ENCODE measurements around the gene RPL36AL. TPM values are rescaled to one million over a fixed set of nuclear protein-coding genes. Genes with fewer than 3 reads are reported as not detected.

RPL36AL gene
- total and polyA plus RNA-seq, 10 of the 15 experiments (the other 5 are each of a cell fraction or from before 2014, with no cell fraction given) = 222 to 1,379 (median 545) TPM

DNA sequence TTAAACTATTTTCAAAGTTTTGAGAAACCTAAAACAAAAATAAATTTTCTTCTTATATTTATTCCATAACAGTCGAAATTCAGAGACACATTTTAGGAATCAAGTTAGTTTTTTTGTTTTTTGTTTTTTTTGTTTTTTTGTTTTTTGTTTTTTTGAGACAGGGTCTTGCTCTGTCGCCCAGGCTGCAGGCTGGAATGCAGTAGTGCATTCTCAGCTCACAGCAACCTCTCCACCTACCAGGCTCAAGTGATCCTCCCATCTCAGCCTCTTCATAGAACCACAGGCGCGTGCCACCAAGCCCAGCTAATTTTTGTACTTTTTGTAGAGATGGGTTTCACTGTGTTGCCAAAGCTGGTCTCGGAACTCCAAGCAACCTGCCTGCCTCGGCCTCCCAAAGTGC is 33.1 kb upstream of the RPL36AL start:
- SMC1A ChIA-PET (ENCODE audit: uncharacterized antibody, unreplicated experiment) = no interaction called here
- POLR2A ChIA-PET = no interaction called here
- no peaks in the 10 kb centered on the region for H4K20me1 ChIP-seq (ENCODE audit: control insufficient read depth, insufficient read depth)
- no peak overlapping the region for H3K4me3 ChIP-seq
- CTCF ChIA-PET = no interaction called here
- H3K36me3 ChIP-seq (ENCODE audit: control insufficient read depth in 2 of 2, insufficient read depth in 2 of 2, low read length in 1 of 2) = peaks cover 1 to 2% of the 10 kb centered on the region in 2 experiments; a peak in 1 of 4 replicates
- H3K9ac ChIP-seq (ENCODE audit: control insufficient read depth, insufficient read depth, low read length) = no peak overlapping the region
- H3K4me2 ChIP-seq (ENCODE audit: control insufficient read depth, insufficient read depth) = no peak overlapping the region
- no peak for TF ChIP-seq PKNOX1 (IDR thresholded peaks at IDR 0.05)
- TF ChIP-seq, protein P1, sequence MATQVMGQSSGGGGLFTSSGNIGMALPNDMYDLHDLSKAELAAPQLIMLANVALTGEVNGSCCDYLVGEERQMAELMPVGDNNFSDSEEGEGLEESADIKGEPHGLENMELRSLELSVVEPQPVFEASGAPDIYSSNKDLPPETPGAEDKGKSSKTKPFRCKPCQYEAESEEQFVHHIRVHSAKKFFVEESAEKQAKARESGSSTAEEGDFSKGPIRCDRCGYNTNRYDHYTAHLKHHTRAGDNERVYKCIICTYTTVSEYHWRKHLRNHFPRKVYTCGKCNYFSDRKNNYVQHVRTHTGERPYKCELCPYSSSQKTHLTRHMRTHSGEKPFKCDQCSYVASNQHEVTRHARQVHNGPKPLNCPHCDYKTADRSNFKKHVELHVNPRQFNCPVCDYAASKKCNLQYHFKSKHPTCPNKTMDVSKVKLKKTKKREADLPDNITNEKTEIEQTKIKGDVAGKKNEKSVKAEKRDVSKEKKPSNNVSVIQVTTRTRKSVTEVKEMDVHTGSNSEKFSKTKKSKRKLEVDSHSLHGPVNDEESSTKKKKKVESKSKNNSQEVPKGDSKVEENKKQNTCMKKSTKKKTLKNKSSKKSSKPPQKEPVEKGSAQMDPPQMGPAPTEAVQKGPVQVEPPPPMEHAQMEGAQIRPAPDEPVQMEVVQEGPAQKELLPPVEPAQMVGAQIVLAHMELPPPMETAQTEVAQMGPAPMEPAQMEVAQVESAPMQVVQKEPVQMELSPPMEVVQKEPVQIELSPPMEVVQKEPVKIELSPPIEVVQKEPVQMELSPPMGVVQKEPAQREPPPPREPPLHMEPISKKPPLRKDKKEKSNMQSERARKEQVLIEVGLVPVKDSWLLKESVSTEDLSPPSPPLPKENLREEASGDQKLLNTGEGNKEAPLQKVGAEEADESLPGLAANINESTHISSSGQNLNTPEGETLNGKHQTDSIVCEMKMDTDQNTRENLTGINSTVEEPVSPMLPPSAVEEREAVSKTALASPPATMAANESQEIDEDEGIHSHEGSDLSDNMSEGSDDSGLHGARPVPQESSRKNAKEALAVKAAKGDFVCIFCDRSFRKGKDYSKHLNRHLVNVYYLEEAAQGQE (IDR thresholded peaks at IDR 0.05; ENCODE audit: low read depth, low read length) = no peak
- no peak for TF ChIP-seq ESRRA (IDR thresholded peaks at IDR 0.05; ENCODE audit: low read length)
- TF ChIP-seq ATF2 (IDR thresholded peaks at IDR 0.05; ENCODE audit: low read length) = no peak
- TF ChIP-seq SRF (IDR thresholded peaks at IDR 0.05; ENCODE audit: low read depth in 2 of 2, low read length in 2 of 2) = no peak
- TF ChIP-seq STAT3 (IDR thresholded peaks at IDR 0.05; ENCODE audit: low read depth, low read length) = no peak
- no peak for TF ChIP-seq CHD4 (IDR thresholded peaks at IDR 0.05)
- TF ChIP-seq SUPT20H (IDR thresholded peaks at IDR 0.05; ENCODE audit: borderline replicate concordance, control insufficient read depth, low read depth, low read length) = no peak
- TF ChIP-seq NFYA (IDR thresholded peaks at IDR 0.05; ENCODE audit: borderline replicate concordance, low read depth, low read length) = no peak
- no peak for TF ChIP-seq PAX5 (IDR thresholded peaks at IDR 0.05; ENCODE audit: borderline replicate concordance, low read depth, low read length)
- TF ChIP-seq CEBPB (IDR thresholded peaks at IDR 0.05; ENCODE audit: borderline replicate concordance in 1 of 2, low read depth in 2 of 2, low read length in 2 of 2) = no peak
- no peak for TF ChIP-seq POU2F2 (IDR thresholded peaks at IDR 0.05; ENCODE audit: borderline replicate concordance, low read depth, low read length)
- TF ChIP-seq CUX1 (IDR thresholded peaks at IDR 0.05; ENCODE audit: insufficient replicate concordance, low read depth, low read length) = no peak
- H2AFZ ChIP-seq (ENCODE audit: control insufficient read depth, low read depth, low read length) = no peak overlapping the region
- BruUV-seq (replicated peaks) = no TSS peak
- ATAC-seq = no peak
- intact Hi-C loops (cut with micrococcal nuclease; ENCODE audit: unreplicated experiment) = no loop called here
- H3K4me1 ChIP-seq (ENCODE audit: control insufficient read depth, insufficient read depth, low read length) = no peaks in the 10 kb centered on the region
- no peak for DNase-seq (ENCODE audit: low read depth, low spot score)
- 89% methylated on average over 6 of the region's 6 CpGs for WGBS (ENCODE audit: insufficient coverage, insufficient replicate concordance, low lambda C conversion rate, missing lambda C conversion rate)
- H3K27ac ChIP-seq (ENCODE audit: control insufficient read depth, insufficient read depth) = no peak overlapping the region
- H3K27me3 ChIP-seq (replicated peaks in 1 of 2; ENCODE audit: control insufficient read depth in 2 of 2, insufficient read depth in 2 of 2, low read length in 1 of 2) = no peaks in the 10 kb centered on the region
- RAD21 ChIA-PET (ENCODE audit: unreplicated experiment) = no interaction called here
- in situ Hi-C loops (cut with MboI) = no loop called here
- H3K79me2 ChIP-seq (ENCODE audit: control insufficient read depth, insufficient read depth, low read length) = no peaks in the 10 kb centered on the region
- H3K9me3 ChIP-seq (replicated peaks; ENCODE audit: control insufficient read depth, insufficient read depth, low read length) = no peaks in the 10 kb centered on the region
- no peak for FAIRE-seq
